ENCODE results near the gene NEGR1.

GRCh38 chr1:72122099-72122880 lies 160.0 kb downstream of the NEGR1 start:
- no peak for TF ChIP-seq POLR2A (IDR thresholded peaks at IDR 0.05; ENCODE audit: low read depth)
- TF ChIP-seq CTCF (IDR thresholded peaks at IDR 0.05), result no peak
- TF ChIP-seq EP300 (IDR thresholded peaks at IDR 0.05), result no peak
